GM18499 (cell line): ENCODE data around the gene ZNF519.

ENCODE experiments used
- ATAC-seq: cut with Tn5 transposase; IDR thresholded peaks from one replicate; pipeline ENCODE4 v1.9.1; 2021; ENCODE audit warnings: moderate number of reproducible peaks; ENCODE audit not compliant: insufficient read depth, unreplicated experiment

Gene ZNF519

DNA sequence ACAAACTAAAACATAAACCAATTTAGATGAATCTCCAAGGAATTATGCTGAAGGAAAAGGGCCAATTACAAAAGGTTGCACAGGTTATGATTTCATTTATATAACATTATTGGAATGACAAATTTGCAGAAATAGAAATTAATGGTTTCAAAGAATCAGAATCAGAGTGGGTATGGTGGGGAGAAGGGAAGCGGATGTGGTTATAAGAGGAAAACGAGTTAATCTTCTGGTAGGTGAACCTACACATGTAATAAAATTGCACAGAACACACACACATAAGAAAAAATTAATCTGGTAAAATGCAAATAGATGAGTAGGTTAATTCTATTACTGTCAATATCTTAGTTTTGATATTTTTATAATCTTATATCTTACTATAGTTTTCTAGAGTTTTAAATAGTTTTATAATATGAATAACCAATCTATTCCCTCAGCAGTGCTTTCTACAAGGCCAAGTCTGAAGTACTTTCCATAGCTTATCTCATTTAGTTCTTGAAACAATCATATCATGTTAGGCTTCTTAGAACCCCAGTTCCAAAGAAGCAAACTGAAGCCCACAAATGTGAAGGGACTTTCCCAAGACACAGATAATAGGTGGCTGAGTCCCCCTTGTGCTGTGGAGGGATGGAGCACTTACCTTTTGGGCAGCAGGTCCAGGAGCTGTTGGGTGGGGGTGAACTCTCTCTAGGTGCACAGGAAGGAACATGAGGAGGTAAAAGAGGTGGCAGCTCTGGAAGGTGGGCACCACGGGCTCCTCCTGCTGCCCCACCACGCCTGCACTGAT lies 31.5 kb downstream of the ZNF519 start:
- ATAC-seq = no peak

DNA sequence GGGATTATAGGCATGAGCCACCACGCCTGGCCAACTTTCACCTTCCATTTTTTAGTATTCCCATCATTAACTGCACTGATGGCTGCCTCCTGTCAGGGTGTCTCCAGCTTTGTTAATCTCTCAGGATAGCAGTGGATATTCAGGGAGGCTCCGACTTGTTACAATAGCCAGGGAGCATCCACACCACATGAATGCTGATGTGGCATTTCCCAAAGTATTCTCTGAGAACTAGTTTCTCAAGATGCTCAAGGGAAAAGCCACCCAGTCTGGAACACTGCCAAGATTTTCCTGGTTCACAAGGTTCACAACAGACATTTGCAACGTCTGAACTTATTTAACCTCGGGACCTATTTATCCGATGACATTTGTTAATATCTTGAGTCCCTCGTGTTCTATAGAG lies 33.8 kb downstream of the ZNF519 start:
- no peak for ATAC-seq

DNA sequence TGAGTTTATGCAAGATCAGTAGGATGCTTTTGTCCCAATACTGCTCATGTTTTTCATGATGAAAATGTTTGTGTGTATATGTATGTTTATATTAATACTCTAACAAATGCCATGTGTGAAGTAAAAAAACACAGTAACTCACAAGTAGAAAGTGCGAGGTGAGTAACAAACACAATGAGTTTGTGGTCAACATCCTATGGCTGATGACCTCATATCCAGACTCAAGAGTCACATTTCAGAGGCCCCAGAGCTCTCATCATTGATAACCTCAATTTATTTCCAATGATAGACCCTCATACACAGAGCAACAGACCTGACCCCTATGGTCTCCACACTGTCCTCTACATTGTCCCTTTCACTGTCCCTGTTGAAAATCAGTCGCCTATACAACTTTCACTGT lies 34.5 kb downstream of the ZNF519 start:
- no peak for ATAC-seq

DNA sequence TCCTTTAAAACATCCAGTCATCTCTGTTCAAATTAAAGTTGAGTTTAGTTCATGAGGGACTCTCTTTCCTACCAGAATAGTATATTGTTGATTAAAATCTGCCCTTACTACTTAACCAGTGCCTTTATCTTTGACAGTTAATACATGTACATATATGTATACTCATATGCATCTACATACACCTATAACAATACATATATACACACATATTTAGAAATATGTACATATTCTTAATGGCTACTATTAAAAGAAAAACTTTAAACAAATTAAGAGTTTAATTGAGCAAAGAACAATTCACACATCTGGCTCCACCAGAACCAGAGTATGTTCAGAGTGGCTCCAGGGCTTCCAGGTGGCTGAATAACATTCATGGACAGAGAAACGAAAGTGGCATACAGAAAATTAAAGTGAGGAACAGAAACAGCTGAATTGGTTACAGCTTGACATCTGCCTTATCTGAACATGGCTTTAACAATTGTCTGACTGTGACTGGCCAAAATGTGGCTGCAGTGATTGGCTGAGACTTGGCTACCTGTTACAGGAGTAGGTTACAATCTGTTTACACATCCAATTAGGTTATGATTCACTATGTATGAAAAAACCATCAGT lies 38.8 kb downstream of the ZNF519 start:
- no peak for ATAC-seq

DNA sequence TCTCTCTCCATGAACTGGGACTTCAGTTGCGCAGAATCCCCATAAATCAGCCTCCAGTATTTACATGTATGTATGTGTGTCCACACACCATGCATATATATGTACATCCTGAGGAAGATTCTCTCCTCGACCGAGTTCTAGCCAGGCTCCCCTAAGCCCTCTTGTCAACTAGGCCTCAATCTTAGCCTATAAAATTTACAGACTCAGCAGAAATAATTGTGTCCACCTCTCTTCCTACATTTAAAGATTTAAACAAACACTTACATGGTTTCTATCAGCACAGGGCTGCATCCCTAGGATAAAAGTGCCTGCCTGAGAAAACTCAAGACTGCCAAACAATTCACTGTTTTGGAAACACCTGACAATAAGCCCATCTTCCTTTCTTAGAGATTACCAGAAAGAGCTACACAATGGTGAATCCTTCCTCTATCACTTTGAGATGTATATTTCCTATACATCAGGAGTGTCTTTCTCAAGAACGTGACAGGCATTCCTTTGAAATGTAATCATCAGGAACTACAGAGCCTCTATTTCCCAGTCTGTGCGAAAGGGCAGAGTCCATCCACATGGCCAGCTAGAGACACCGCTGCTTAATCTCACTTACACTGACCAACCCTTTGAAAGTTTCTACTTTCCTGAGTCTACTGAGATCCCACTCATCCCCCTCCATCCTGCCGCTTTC lies 39.5 kb downstream of the ZNF519 start:
- ATAC-seq = no peak

DNA sequence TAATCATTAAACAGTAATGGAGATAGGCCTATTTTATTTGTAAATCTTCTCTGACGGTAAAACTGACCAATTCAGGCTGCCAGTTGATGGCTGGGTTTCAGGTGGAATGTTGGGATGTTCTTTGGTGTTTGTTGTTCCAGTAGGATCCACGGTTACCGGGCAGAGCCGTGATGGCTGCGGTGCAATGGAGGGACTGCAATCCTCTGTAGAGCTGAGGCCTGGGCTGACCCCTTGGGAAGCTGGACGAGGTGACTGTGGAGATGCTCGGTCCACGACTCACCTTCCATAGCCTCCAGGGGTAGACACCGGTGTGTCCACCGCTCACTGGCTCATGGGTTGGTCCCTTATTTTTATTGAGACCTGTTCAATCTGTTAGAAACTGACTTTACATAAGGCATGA lies 42.5 kb downstream of the ZNF519 start:
- ATAC-seq = no peak

DNA sequence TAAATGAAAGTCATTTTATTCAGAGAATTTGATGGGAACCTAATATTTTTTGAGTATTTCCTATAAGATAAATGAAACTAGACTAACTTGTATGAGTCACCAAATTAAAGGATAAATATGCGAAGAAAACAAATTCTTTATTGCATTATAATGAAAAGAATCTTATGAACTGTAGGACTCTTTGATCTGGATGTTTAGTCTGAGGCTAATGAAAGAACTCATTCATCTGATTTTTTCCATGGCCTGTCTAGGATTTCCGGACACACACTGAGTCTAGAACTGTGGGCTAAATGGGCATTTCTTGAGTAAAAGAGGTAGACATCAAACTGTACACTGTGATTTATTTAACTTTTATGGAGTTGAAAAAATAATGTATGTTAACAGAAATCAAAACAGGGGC lies 43.0 kb downstream of the ZNF519 start:
- ATAC-seq = no peak

DNA sequence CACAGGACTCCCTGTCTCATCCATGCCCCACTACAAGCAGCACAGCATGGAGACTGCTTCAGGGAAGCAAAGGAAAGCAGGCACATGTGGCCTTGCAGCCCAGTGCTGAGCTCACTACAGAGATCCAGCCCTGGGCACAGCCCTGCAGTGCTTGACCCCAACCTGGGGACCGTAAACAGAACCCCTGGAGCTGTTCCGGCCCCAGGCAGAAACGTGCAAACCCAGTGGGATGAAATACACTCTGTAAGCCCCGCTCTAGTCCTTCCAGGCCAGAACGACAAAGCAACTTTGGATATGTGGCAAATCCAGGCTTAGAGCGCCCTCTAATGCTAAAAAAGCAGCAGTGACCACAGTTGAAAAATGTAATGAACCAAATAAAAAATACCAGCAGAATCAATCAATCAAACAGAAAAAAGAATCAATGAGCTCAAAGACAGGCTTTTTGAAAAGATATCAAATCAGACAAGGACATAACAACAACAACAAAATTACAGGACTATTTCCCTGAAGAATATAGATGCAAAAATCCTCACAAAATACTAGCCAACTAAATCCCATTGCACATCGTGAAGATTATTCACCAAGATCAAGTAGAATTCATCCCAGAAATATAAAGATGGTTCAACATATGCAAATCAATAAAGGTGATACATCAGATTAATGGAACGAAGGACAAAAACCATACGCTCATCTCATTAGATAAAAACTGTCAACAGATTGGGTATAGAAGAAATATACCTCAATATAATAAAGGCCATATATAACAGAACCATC lies 45.6 kb downstream of the ZNF519 start:
- no peak for ATAC-seq

DNA sequence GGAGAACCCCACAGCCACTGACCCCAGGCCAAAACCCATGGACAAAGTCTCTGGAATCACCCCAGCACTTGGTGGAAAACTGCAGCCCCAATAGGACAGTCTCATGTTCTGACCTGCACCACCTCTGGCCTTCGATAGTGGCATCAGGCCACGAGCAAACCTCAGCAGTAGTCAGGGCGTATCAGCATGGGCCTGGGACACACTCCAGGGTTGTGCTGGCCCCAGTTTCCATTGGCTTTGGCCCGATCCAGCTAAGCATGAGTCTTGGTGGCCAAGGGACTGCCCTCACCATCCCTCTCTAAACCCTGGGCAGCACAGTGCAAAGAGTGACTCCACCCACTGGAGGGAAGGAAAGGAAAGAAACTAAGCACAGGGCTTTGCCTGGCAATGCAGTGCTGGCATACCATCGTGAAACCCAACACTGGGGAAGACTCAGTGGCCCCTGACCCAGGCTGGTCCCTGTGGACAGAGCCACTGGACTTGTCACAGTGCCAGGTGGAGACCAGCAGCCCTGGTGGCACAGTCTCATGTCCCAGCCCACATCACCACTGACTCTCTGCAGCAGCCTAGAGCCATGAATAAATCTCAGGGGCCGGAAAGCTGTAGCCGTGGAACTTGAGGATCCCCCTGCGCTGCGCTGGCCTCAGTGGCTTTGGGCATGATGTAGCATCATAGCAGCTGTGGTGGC lies 46.3 kb downstream of the ZNF519 start:
- no peak for ATAC-seq

DNA sequence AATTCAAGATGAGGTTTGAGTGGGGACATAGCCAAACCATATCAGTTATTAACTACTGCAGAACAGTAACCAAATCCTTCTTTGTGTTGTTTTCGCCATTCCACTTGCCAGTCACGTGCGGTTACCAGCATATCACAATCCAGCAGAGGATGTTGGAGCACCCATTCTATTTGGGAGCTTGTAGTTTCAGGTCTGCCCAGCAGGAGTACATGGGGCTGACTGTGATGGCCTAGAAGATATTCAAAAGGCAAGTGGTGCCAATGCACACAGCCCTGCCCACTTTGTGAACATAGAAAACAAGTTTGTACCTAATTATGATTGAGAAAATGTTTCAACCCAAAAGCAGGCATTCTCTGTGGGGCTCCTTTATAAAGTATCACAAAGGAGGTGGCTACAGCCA lies 57.0 kb downstream of the ZNF519 start:
- no peak for ATAC-seq

DNA sequence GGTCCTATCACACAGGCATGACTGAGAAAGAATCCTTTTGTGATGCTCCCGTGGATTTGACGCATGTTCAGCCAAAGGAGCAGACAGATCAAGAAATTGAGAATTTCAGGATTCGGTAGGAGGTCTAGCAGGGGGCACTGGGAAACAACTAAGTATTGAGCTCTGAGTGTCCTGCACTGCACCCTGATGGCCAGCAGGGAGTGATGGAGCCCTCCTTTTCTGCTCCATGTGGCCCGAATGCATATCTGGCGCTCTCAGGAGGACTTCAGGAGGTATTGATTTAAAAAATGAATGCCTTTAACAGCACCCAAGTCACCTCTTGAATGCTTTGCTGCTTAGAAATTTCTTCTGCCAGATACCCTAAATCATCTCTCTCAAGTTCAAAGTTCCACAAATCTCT lies 58.0 kb downstream of the ZNF519 start:
- ATAC-seq = no peak

DNA sequence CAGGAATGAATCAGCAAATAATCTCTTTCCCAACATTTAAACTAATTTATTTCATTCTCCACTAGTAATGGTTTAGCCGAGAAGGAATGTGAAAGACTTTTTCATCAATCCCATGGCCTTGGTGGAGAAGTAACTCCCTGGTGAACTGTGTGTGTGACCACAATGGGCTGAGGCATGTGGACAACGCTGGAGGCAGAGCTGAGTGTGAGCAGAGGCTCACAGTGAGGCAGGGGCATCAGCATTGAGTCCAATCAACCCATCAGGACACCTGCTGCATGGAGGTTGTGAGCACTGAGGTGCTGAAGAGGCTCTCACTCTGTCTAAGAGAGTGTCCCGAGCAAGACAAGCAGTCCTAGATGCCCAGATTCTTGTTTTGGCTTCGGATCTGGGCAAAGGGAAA lies 78.6 kb downstream of the ZNF519 start:
- no peak for ATAC-seq
